ENCODE data around the gene CTIF. TPM values are rescaled to one million over a fixed set of nuclear protein-coding genes. Genes with fewer than 3 reads are reported as not detected.

The CTIF gene
- total and polyA plus RNA-seq, 10 donors, result 5.2 to 39.2 (median 18.5) TPM

DNA sequence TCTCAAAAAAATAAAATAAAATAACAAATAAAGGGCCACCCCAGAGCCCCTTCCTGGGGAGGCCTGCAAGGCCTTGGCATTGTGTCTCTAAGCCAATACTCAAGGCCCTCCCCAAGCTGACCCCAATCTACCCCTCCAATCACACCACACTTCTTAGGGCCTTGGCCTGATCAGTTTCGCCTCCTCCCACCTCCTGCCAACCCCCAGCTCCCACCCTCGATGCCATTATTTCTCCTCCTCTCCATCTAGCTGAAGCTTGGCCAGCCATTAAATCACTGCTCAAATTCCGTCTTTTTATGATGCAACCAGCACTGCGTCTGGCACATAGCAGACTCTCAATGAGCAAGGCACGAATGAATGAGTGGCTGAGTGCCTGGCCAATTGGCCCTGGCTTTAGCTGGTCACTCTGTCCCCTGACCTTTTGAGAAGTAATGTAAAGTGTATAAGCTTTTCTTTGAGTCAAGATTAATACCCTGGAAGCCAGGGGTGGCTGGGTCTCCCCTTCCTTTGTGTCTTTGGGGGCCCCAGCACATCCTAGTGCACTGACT is 356.0 kb downstream of the CTIF start:
- Histone ChIP-seq H3K36me3 (no peaks in the 10 kb centered on the region), H3K27ac (no peak overlapping the region), H3K27me3 (replicated peaks in 1 of 7) (no peaks in the 10 kb centered on the region), H3K9me3 (peaks cover 0 to 5% (median 0%) of the 10 kb centered on the region in 8 donors), H3K4me1 (peaks cover 0 to 36% (median 12%) of the 10 kb centered on the region in 6 donors), H3K4me3 (no peak overlapping the region)
- DNase-seq, result peak; percentile 39
- TF ChIP-seq CTCF (IDR thresholded peaks at IDR 0.05 in 8 of 11, conservative IDR thresholded peaks at IDR 0.05 in 3 of 11) (no peak), POLR2AphosphoS5 (IDR thresholded peaks at IDR 0.05) (no peak), POLR2A (IDR thresholded peaks at IDR 0.05) (no peak)
- 85 to 95% (median 93%) methylated on average over 5 of the region's 5 CpGs for WGBS, 5 donors
- intact Hi-C loops (cut with DNase I; ENCODE audit: low total_unique reads), result no loop called here

DNA sequence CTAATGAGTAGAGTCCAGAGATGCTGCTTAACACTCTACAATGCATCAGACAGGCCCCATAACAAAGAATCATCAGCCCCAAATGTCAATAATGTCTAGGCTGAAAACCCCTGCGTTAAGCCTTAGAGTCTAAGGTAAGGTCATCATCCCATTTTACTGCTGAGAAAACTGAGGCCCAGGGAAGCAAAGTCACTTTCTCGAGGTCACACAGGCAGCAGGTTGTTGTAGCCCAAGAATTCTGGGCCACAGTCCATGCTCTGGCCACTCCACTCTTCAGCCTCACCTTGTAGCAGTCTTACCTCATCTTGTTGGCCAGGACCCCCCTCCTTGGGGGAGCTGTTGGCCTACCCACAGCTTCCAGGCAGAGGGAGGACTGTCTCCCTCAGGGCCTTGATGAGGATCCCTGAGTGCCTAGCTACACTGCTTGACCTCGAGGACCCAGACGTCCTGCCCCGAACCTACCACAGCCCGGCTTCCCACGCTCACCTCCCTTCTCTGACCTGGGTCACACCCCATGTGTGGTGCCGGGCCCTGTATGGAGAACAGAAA is 357.6 kb downstream of the CTIF start:
- Histone ChIP-seq H3K4me1 (peaks cover 0 to 38% (median 11%) of the 10 kb centered on the region in 6 donors), H3K4me3 (peak overlapping the region in 1 of 8 donors; percentile 7), H3K27ac (peak overlapping the region in 4 of 8 donors; percentile 32 to 71 (median 62)), H3K27me3 (replicated peaks in 1 of 7) (no peaks in the 10 kb centered on the region), H3K9me3 (peaks cover 0 to 5% (median 0%) of the 10 kb centered on the region in 8 donors), H3K36me3 (no peaks in the 10 kb centered on the region)
- no peak for TF ChIP-seq POLR2AphosphoS5 (IDR thresholded peaks at IDR 0.05)
- TF ChIP-seq CTCF (IDR thresholded peaks at IDR 0.05 in 8 of 11, conservative IDR thresholded peaks at IDR 0.05 in 3 of 11), result no peak
- TF ChIP-seq POLR2A (IDR thresholded peaks at IDR 0.05), result no peak
- WGBS, 5 donors, result 61 to 76% (median 72%) methylated on average over 8 of the region's 8 CpGs
- DNase-seq, result no peak
- intact Hi-C loops (cut with DNase I; ENCODE audit: low total_unique reads), result no loop called here

DNA sequence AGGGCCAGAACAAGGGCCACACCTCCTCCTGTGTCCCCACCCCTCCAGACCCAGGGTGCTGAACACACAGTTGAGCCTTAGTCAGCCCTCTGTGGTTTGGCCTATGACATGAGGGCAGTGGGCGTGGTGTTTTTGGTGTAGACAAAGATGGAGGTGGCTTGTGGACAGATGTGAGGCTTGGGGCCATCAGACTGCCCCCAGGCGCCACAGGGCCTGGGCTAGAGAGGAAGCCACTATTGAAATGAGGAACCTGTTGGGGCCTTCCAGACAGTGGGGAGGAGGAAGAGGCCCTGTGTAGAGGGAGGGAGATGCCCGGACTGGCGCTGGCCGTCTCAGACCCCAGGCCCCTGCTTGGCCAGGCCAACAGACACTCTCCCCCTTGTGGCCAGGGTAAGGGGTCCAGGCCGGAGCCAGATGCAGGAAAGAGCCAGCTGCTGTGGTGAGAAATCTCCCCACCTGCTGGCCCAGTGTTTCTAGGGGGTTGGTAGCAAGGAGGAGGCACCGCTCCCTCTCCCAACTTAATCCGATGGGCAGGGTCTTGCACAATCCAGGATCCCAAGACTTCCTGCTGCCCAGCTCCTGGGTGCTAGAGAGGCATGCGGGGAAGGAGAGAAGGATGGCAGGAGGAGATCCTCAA is 358.2 kb downstream of the CTIF start:
- H3K9me3 ChIP-seq, result peaks cover 0 to 5% (median 0%) of the 10 kb centered on the region in 8 donors
- TF ChIP-seq CTCF (IDR thresholded peaks at IDR 0.05 in 8 of 11, conservative IDR thresholded peaks at IDR 0.05 in 3 of 11), result peak in 2 of 11 experiments; percentile 13 to 34
- no peak for TF ChIP-seq POLR2AphosphoS5 (IDR thresholded peaks at IDR 0.05)
- 38 to 59% (median 44%) methylated on average over 6 to 9 of the region's 9 CpGs for WGBS, 5 donors
- peaks cover 0 to 44% (median 15%) of the 10 kb centered on the region in 6 donors for H3K4me1 ChIP-seq
- H3K27me3 ChIP-seq (replicated peaks in 1 of 7), result peaks cover 0 to 1% (median 0%) of the 10 kb centered on the region in 7 donors
- H3K4me3 ChIP-seq, result peak overlapping the region in 1 of 8 donors; percentile 7
- H3K27ac ChIP-seq, result peak overlapping the region in 4 of 8 donors; percentile 32 to 71 (median 62)
- no peaks in the 10 kb centered on the region for H3K36me3 ChIP-seq
- DNase-seq, result peak; percentile 87
- intact Hi-C loops (cut with DNase I; ENCODE audit: low total_unique reads), result no loop called here

DNA sequence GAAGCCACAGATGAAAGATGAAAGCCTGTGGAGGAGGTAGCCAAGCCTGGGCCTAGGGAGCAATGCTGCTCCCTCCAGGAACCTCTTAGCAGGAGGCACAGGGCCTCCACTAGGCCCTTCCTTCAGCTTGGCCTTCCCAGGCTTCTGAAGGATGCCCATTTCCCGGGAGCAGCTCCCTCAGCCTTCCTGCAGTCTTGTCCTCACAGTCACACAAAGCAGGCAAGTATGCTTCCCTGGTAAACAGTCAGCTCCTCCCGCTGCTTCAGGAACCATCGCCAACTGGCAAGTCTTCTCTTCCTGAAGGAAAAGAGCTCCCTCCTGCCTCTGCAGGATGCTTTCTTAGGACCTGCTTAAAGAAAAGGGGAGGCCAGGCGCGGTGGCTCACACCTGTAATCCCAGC is 358.7 kb downstream of the CTIF start:
- H3K4me3 ChIP-seq, result no peak overlapping the region
- intact Hi-C loops (cut with DNase I; ENCODE audit: low total_unique reads), result no loop called here
- no peaks in the 10 kb centered on the region for H3K36me3 ChIP-seq
- peaks cover 0 to 4% (median 0%) of the 10 kb centered on the region in 7 donors for H3K27me3 ChIP-seq (replicated peaks in 1 of 7)
- WGBS, 5 donors, result 86 to 92% (median 91%) methylated on average over 5 of the region's 5 CpGs
- H3K27ac ChIP-seq, result peak overlapping the region in 3 of 8 donors; percentile 55 to 71 (median 68)
- H3K4me1 ChIP-seq, result peaks cover 0 to 49% (median 18%) of the 10 kb centered on the region in 6 donors
- peaks cover 0 to 5% (median 0%) of the 10 kb centered on the region in 8 donors for H3K9me3 ChIP-seq
- no peak for DNase-seq
- TF ChIP-seq CTCF (IDR thresholded peaks at IDR 0.05 in 8 of 11, conservative IDR thresholded peaks at IDR 0.05 in 3 of 11), result no peak
- no peak for TF ChIP-seq POLR2AphosphoS5 (IDR thresholded peaks at IDR 0.05)
- no peak for TF ChIP-seq POLR2A (IDR thresholded peaks at IDR 0.05)
